Activated B cell treated with CpG ODN at 0.5 μM for 24 hours (primary cell): ENCODE results near the gene AP2A2. TPM values are rescaled to one million over a fixed set of nuclear protein-coding genes. Genes with fewer than 3 reads are reported as not detected.

Experiments used
- ATAC-seq: fragments of 200-7000 bp; cut with Tn5 transposase; one replicate; pipeline ENCODE4 v1.10.0; 2021; ENCODE audit warnings: low read depth, mild to moderate bottlenecking, moderate library complexity
- CTCF ChIA-PET: fragments of 350-600 bp; sonication (Branson Sonifier 250); formaldehyde crosslinking; loops from one replicate; lab custom pipeline; 2021; ENCODE audit warnings: antibody characterized with exemption; lab: Charles Lee
- POLR2A ChIA-PET: fragments of 350-600 bp; sonication (Branson Sonifier 250); formaldehyde crosslinking; loops from one replicate; lab custom pipeline; 2021; ENCODE audit warnings: antibody characterized with exemption; lab: Charles Lee
- DNase-seq: peaks from one replicate; pipeline ENCODE4 v3.0.0; 2022
- H3K27ac Mint-ChIP-seq: one replicate; pipeline ENCODE4 v1.8.0; 2020; ENCODE audit warnings: mixed read lengths
- H3K27me3 Mint-ChIP-seq: one replicate; pipeline ENCODE4 v1.8.0; 2021; ENCODE audit warnings: mixed read lengths
- H3K36me3 Mint-ChIP-seq: one replicate; pipeline ENCODE4 v1.8.0; 2021; ENCODE audit warnings: low read depth, mixed read lengths
- H3K4me1 Mint-ChIP-seq: one replicate; pipeline ENCODE4 v1.8.0; 2021; ENCODE audit warnings: mixed read lengths
- H3K4me3 Mint-ChIP-seq: one replicate; pipeline ENCODE4 v1.8.0; 2020; ENCODE audit warnings: mild to moderate bottlenecking, mixed read lengths
- H3K9me3 Mint-ChIP-seq: one replicate; pipeline ENCODE4 v1.8.0; 2020; ENCODE audit warnings: mixed read lengths
- intact Hi-C: fragments of 100-400 bp; cut with micrococcal nuclease; formaldehyde crosslinking; loops from one replicate; pipeline ENCODE4 v1.15.1; 2024
- total RNA-seq: library from RNA; stranded (reverse); gene quantifications from 2 replicates; pipeline ENCODE4 v1.2.3, GENCODE V29; 2022
- TF ChIP-seq, protein P1 (sequence below): fragments of 200-600 bp; IDR thresholded peaks from one replicate; pipeline ENCODE4 v1.8.0; 2022; ENCODE audit warnings: antibody characterized with exemption, mild to moderate bottlenecking

AP2A2 gene
- total RNA-seq, 1 donor from 2014 or later = 49.6 TPM

DNA sequence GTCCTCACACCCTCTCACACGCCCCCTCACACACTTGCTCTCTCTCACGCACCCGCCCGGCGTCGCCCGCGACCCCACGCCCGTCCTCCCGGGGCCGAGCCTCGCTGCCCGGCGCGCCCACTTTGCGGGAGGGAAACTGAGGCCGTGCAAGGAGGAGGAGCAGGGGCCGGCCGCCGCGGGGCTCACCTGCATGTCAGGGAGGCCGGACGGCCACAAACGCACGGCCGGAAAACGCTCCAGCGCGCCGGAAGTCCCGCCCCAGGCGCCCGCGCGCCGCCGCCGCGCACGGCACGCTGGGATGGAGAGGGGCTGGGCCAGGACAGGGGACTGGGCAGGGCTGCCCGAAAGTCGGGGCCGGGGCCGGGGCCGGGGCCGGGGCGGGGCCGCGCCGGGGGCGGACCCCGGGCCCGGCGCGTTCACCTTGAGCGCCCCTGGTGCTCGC is 15.1 kb upstream of the AP2A2 start, which contains the start of gene CHID1:
CHID1 (minus strand) TSS at position 222 of the 442 bp plus-strand sequence. CDS start 5,994 bp downstream, outside the sequence.
- TF ChIP-seq, protein P1, sequence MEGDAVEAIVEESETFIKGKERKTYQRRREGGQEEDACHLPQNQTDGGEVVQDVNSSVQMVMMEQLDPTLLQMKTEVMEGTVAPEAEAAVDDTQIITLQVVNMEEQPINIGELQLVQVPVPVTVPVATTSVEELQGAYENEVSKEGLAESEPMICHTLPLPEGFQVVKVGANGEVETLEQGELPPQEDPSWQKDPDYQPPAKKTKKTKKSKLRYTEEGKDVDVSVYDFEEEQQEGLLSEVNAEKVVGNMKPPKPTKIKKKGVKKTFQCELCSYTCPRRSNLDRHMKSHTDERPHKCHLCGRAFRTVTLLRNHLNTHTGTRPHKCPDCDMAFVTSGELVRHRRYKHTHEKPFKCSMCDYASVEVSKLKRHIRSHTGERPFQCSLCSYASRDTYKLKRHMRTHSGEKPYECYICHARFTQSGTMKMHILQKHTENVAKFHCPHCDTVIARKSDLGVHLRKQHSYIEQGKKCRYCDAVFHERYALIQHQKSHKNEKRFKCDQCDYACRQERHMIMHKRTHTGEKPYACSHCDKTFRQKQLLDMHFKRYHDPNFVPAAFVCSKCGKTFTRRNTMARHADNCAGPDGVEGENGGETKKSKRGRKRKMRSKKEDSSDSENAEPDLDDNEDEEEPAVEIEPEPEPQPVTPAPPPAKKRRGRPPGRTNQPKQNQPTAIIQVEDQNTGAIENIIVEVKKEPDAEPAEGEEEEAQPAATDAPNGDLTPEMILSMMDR = no peak
- H3K9me3 Mint-ChIP-seq = no peaks in the 10 kb centered on the region
- DNase-seq = peak; percentile 91
- CTCF ChIA-PET = interaction anchor here (2.3 kb wide), 1 partner anchor 15 kb away, joined by 6 read pairs; the partner anchor contains the start of gene AP2A2
- intact Hi-C loops = loop anchor here (1.0 to 10.0 kb wide), 5 partner anchors 15 to 662 kb away; partner anchors contain the start of genes AP2A2, DUSP8, HRAS and LRRC56
- peak within 1 kb of the TSS; percentile 90 for H3K4me3 Mint-ChIP-seq
- peaks cover 31% of the 10 kb centered on the region for H3K4me1 Mint-ChIP-seq
- peak within 1 kb of the TSS; percentile 72 for H3K27ac Mint-ChIP-seq
- H3K27me3 Mint-ChIP-seq = no peaks in the 10 kb centered on the region
- POLR2A ChIA-PET = interaction anchor here (0.7 to 2.7 kb wide), 5 partner anchors 9 to 703 kb away, joined by 3 to 12 read pairs (median 4); partner anchors contain the start of genes AP2A2, BET1L, RIC8A and TSPAN4
- ATAC-seq = peak; percentile 95
- H3K36me3 Mint-ChIP-seq = peaks cover 4% of the 10 kb centered on the region

GRCh38 chr11:911031-911889 is 14.4 kb upstream of the AP2A2 start:
- TF ChIP-seq, protein P1 = no peak
- ChIA-PET CTCF (interaction anchor here (2.3 kb wide), 1 partner anchor 14 kb away, joined by 6 read pairs; the partner anchor contains the start of gene AP2A2), POLR2A (interaction anchor here (0.7 to 2.7 kb wide), 5 partner anchors 8 to 704 kb away, joined by 3 to 12 read pairs (median 4); partner anchors contain the start of genes AP2A2, BET1L, RIC8A and TSPAN4)
- Mint-ChIP-seq H3K36me3 (peaks cover 4% of the 10 kb centered on the region), H3K4me1 (peaks cover 31% of the 10 kb centered on the region), H3K27ac (peak overlapping the region; percentile 72), H3K27me3 (no peaks in the 10 kb centered on the region), H3K9me3 (no peaks in the 10 kb centered on the region), H3K4me3 (peak overlapping the region; percentile 83)
- no peak for DNase-seq
- intact Hi-C loops = loop anchor here (1.0 to 10.0 kb wide), 5 partner anchors 14 to 661 kb away; partner anchors contain the start of genes AP2A2, DUSP8, HRAS and LRRC56
- ATAC-seq = peak; percentile 42

- intact Hi-C loops = loop anchor here (1.0 to 10.0 kb wide), 5 partner anchors 13 to 660 kb away; partner anchors contain the start of genes AP2A2, DUSP8, HRAS and LRRC56
- ChIA-PET POLR2A (interaction anchor here (2.7 kb wide), 1 partner anchor 14 kb away, joined by 12 read pairs; the partner anchor contains the start of gene AP2A2), CTCF (interaction anchor here (2.3 kb wide), 1 partner anchor 13 kb away, joined by 6 read pairs; the partner anchor contains the start of gene AP2A2)
- DNase-seq (no peak), ATAC-seq (no peak)
- H3K27me3 Mint-ChIP-seq = no peaks in the 10 kb centered on the region
- TF ChIP-seq, protein P1 = no peak
- no peaks in the 10 kb centered on the region for H3K9me3 Mint-ChIP-seq
- peak overlapping the region; percentile 83 for H3K4me3 Mint-ChIP-seq
- peaks cover 29% of the 10 kb centered on the region for H3K4me1 Mint-ChIP-seq
- peak overlapping the region; percentile 72 for H3K27ac Mint-ChIP-seq
- H3K36me3 Mint-ChIP-seq = no peaks in the 10 kb centered on the region
Measured at GRCh38 chr11:911890-912219, 13.8 kb upstream of the AP2A2 start.

DNA sequence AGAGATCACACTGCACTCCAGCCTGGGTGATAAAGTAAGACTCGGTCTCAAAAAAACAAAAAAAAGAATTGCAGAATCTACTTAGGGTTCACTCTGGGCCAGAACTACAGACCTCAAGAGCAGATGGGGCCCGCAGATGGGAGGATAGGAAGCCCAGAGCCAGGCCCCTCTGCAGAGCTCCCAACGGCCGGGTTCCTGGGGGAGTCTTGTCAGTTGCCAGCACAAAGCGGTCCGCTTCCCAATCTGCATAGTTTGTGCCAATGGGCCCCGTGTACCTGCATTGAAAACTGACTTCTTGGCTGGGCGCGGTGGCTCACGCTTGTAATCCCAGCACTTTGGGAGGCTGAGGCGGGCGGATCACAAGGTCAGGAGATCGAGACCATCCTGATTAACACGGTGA is 13.4 kb upstream of the AP2A2 start:
- DNase-seq (no peak), ATAC-seq (no peak)
- TF ChIP-seq, protein P1 = no peak
- Mint-ChIP-seq H3K9me3 (no peaks in the 10 kb centered on the region), H3K36me3 (no peaks in the 10 kb centered on the region), H3K27me3 (no peaks in the 10 kb centered on the region), H3K4me1 (peaks cover 29% of the 10 kb centered on the region), H3K4me3 (no peak overlapping the region), H3K27ac (no peak overlapping the region)
- ChIA-PET POLR2A (interaction anchor here (2.7 kb wide), 1 partner anchor 13 kb away, joined by 12 read pairs; the partner anchor contains the start of gene AP2A2), CTCF (interaction anchor here (2.3 kb wide), 1 partner anchor 13 kb away, joined by 6 read pairs; the partner anchor contains the start of gene AP2A2)
- intact Hi-C loops = loop anchor here (5.0 to 10.0 kb wide), 2 partner anchors 377 to 660 kb away; partner anchors contain the start of genes DUSP8, HRAS and LRRC56
